GM23338 (cell line): ENCODE measurements around the gene TTLL9. TPM values are rescaled to one million over a fixed set of nuclear protein-coding genes. Genes with fewer than 3 reads are reported as not detected.

Experiments used
- ATAC-seq: fragments of 200-7000 bp; cut with Tn5 transposase; 3 replicates; pipeline ENCODE4 v1.9.1; 2020
- DNase-seq: peaks from one replicate; pipeline ENCODE4 v3.0.0-alpha.2; 2015; ENCODE audit warnings: low spot score
- H2AFZ ChIP-seq: fragments of 200-600 bp; sonication (generic); 2 replicates; pipeline ENCODE4 v1.8.0; 2016; ENCODE audit warnings: antibody characterized with exemption, mild to moderate bottlenecking, moderate library complexity
- H3F3A ChIP-seq: fragments of 200-600 bp; sonication (generic); replicated peaks from 2 replicates; pipeline ENCODE4 v1.8.0; 2017; ENCODE audit warnings: antibody characterized with exemption, mixed run types, low read depth
- H3K27ac ChIP-seq: fragments of 200-600 bp; sonication (generic); 2 replicates; pipeline ENCODE4 v1.6.1; 2016; ENCODE audit warnings: low read depth
- H3K27me3 ChIP-seq: fragments of 200-600 bp; sonication (generic); 2 replicates; pipeline ENCODE4 v1.8.0; 2016; ENCODE audit warnings: mild to moderate bottlenecking, mixed run types, moderate library complexity; ENCODE audit not compliant: insufficient read depth
- H3K36me3 ChIP-seq: fragments of 200-600 bp; sonication (generic); 2 replicates; pipeline ENCODE4 v1.8.0; 2016; ENCODE audit warnings: mild to moderate bottlenecking; ENCODE audit not compliant: insufficient read depth
- H3K4me1 ChIP-seq: fragments of 200-600 bp; sonication (generic); 2 replicates; pipeline ENCODE4 v1.8.0; 2016; ENCODE audit warnings: mild to moderate bottlenecking, moderate library complexity; ENCODE audit not compliant: insufficient read depth
- H3K4me2 ChIP-seq: fragments of 200-600 bp; sonication (generic); 2 replicates; pipeline ENCODE4 v1.7.1; 2017; ENCODE audit warnings: mixed run types
- H3K4me3 ChIP-seq: fragments of 200-600 bp; sonication (generic); 2 replicates; pipeline ENCODE4 v1.6.1; 2016; ENCODE audit warnings: mixed run types
- H3K79me2 ChIP-seq: fragments of 200-600 bp; sonication (generic); replicated peaks from 2 replicates; pipeline ENCODE4 v1.8.0; 2017; ENCODE audit warnings: mild to moderate bottlenecking; ENCODE audit not compliant: insufficient read depth
- H3K9me2 ChIP-seq: fragments of 200-600 bp; sonication (generic); 2 replicates; pipeline ENCODE4 v1.8.0; 2017; ENCODE audit not compliant: insufficient read depth
- H4K20me1 ChIP-seq: fragments of 200-600 bp; sonication (generic); replicated peaks from 2 replicates; pipeline ENCODE4 v1.8.0; 2017; ENCODE audit warnings: mild to moderate bottlenecking; ENCODE audit not compliant: insufficient read depth
- H3K27ac Mint-ChIP-seq: 2 replicates; pipeline ENCODE4 v1.8.0; 2020; ENCODE audit warnings: inconsistent platforms, mild to moderate bottlenecking, moderate library complexity, mixed read lengths
- H3K27me3 Mint-ChIP-seq: 3 replicates; pipeline ENCODE4 v1.8.0; 2022; ENCODE audit warnings: low read depth, mild to moderate bottlenecking, moderate library complexity, mixed read lengths, inconsistent platforms; ENCODE audit not compliant: insufficient read depth, poor library complexity
- H3K36me3 Mint-ChIP-seq: 3 replicates; pipeline ENCODE4 v1.8.0; 2021; ENCODE audit warnings: low read depth, mild to moderate bottlenecking, inconsistent platforms, moderate library complexity, mixed read lengths
- H3K4me1 Mint-ChIP-seq: 3 replicates; pipeline ENCODE4 v1.8.0; 2020; ENCODE audit warnings: mild to moderate bottlenecking, inconsistent platforms, mixed read lengths
- H3K4me3 Mint-ChIP-seq: 3 replicates; pipeline ENCODE4 v1.8.0; 2021; ENCODE audit warnings: moderate library complexity, mild to moderate bottlenecking, inconsistent platforms, mixed read lengths
- H3K9me3 Mint-ChIP-seq: 3 replicates; pipeline ENCODE4 v1.8.0; 2020; ENCODE audit warnings: moderate library complexity, mild to moderate bottlenecking, inconsistent platforms, mixed read lengths
- ETS1 ChIP-seq: IDR thresholded peaks from 2 replicates; pipeline ENCODE4 v1.6.1; 2016; ENCODE audit warnings: antibody characterized with exemption
- JUNB ChIP-seq: IDR thresholded peaks from one replicate; pipeline ENCODE4 v1.6.1; 2016; ENCODE audit warnings: antibody characterized with exemption; ENCODE audit not compliant: unreplicated experiment
- NANOG ChIP-seq: IDR thresholded peaks from 2 replicates; pipeline ENCODE4 v1.6.1; 2016; ENCODE audit warnings: antibody characterized with exemption, borderline replicate concordance
- POLR2AphosphoS5 ChIP-seq: IDR thresholded peaks from 2 replicates; pipeline ENCODE4 v1.6.1; 2016; ENCODE audit warnings: antibody characterized with exemption, low read depth
- STAT1 ChIP-seq: IDR thresholded peaks from one replicate; pipeline ENCODE4 v1.6.1; 2016; ENCODE audit warnings: antibody characterized with exemption; ENCODE audit not compliant: unreplicated experiment
- ZNF114 ChIP-seq: fragments of 250-450 bp; sonication (Bioruptor Pico); IDR thresholded peaks from 2 replicates; pipeline ENCODE4 v1.5.0; 2020; ENCODE audit warnings: mild to moderate bottlenecking, moderate library complexity
- ZNF331 ChIP-seq: fragments of 250-450 bp; sonication (Bioruptor Pico); IDR thresholded peaks from 2 replicates; pipeline ENCODE4 v1.5.0; 2020; ENCODE audit warnings: low read depth, mild to moderate bottlenecking, moderate library complexity
- polyA plus RNA-seq: library from polyadenylated mRNA; unstranded; fragments of >200 nt; fragmentation: Nextera tagmentation; extraction: Ambion mirVana; gene quantifications from 2 replicates; pipeline ENCODE4 v1.2.1, GENCODE V29; 2016
- small RNA-seq: library from RNA; depleted of rRNA; stranded (forward); fragments of <200 nt; gene quantifications from one replicate; pipeline ENCODE3, GENCODE V24; 2014; ENCODE audit warnings: low replicate concordance
- total RNA-seq: library from RNA; depleted of rRNA; stranded (reverse); fragments of >200 nt; shearing (Covaris generic); gene quantifications from 2 replicates; pipeline ENCODE4 v1.2.3, GENCODE V29; 2014; rRNA removed
- TF ChIP-seq, protein P1 (sequence below): IDR thresholded peaks from one replicate; pipeline ENCODE4 v1.6.1; 2018; ENCODE audit warnings: antibody characterized with exemption; ENCODE audit not compliant: unreplicated experiment

Gene TTLL9
- total and polyA plus RNA-seq, 2 experiments from 2014 or later: not detected

GRCh38 chr20:31992086-31992485, 121.7 kb downstream of the TTLL9 start:
- Mint-ChIP-seq H3K27ac (no peak overlapping the region), H3K36me3 (peaks cover 5% of the 10 kb centered on the region; the same call in 1 of the 3 replicates), H3K9me3 (peaks cover 13% of the 10 kb centered on the region), H3K4me3 (no peak overlapping the region), H3K27me3 (peaks cover 32% of the 10 kb centered on the region), H3K4me1 (peaks cover 5% of the 10 kb centered on the region; the same call in 2 of the 3 replicates)
- Histone ChIP-seq H3K36me3 (no peaks in the 10 kb centered on the region), H3K4me2 (no peak overlapping the region), H3K27ac (no peak overlapping the region), H3K27me3 (peaks cover 34% of the 10 kb centered on the region), H2AFZ (no peak overlapping the region), H3K9me2 (no peaks in the 10 kb centered on the region), H3K79me2 (no peaks in the 10 kb centered on the region), H3K4me1 (peaks cover 7% of the 10 kb centered on the region; the same call in 1 of the 2 replicates), H4K20me1 (peaks cover 6% of the 10 kb centered on the region; the same call in 1 of the 2 replicates), H3K4me3 (no peak overlapping the region), H3F3A (0 out of 2 replicates have a peak, but pooled peaks cover 12% of the 10 kb centered on the region)
- DNase-seq: no peak
- no peak for ATAC-seq
- TF ChIP-seq, protein P1, sequence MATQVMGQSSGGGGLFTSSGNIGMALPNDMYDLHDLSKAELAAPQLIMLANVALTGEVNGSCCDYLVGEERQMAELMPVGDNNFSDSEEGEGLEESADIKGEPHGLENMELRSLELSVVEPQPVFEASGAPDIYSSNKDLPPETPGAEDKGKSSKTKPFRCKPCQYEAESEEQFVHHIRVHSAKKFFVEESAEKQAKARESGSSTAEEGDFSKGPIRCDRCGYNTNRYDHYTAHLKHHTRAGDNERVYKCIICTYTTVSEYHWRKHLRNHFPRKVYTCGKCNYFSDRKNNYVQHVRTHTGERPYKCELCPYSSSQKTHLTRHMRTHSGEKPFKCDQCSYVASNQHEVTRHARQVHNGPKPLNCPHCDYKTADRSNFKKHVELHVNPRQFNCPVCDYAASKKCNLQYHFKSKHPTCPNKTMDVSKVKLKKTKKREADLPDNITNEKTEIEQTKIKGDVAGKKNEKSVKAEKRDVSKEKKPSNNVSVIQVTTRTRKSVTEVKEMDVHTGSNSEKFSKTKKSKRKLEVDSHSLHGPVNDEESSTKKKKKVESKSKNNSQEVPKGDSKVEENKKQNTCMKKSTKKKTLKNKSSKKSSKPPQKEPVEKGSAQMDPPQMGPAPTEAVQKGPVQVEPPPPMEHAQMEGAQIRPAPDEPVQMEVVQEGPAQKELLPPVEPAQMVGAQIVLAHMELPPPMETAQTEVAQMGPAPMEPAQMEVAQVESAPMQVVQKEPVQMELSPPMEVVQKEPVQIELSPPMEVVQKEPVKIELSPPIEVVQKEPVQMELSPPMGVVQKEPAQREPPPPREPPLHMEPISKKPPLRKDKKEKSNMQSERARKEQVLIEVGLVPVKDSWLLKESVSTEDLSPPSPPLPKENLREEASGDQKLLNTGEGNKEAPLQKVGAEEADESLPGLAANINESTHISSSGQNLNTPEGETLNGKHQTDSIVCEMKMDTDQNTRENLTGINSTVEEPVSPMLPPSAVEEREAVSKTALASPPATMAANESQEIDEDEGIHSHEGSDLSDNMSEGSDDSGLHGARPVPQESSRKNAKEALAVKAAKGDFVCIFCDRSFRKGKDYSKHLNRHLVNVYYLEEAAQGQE: no peak
- TF ChIP-seq ETS1: no peak
- no peak for TF ChIP-seq POLR2AphosphoS5
- TF ChIP-seq ZNF114: no peak
- no peak for TF ChIP-seq STAT1
- TF ChIP-seq NANOG: no peak
- TF ChIP-seq ZNF331 (CRISPR knock-in tag): no peak
- TF ChIP-seq JUNB: no peak

Small RNAs within 50 kb of the gene (small RNA-seq; reads per million reads assigned to genes)
- not detected for gene RNU1-94P

Other genes starting within 250 kb of the TTLL9 start
- gene COX4I2, start 232.7 kb upstream of the TTLL9 start, total RNA-seq: not detected in 2 replicates
- gene COX4I2, start 232.7 kb upstream of the TTLL9 start, polyA plus RNA-seq: 0.63 and 1.1 TPM in 2 replicates
- gene BCL2L1, start 147.8 kb upstream of the TTLL9 start, total RNA-seq: 108 and 110 TPM in 2 replicates
- gene BCL2L1, start 147.8 kb upstream of the TTLL9 start, polyA plus RNA-seq: 39.9 and 42.4 TPM in 2 replicates
- 148 and 159 TPM in 2 replicates for gene TPX2, start 131.3 kb upstream of the TTLL9 start, total RNA-seq
- gene TPX2, start 131.3 kb upstream of the TTLL9 start, polyA plus RNA-seq: 94.1 and 101 TPM in 2 replicates
- 0.28 TPM in 1 of 2 replicates, not detected in the other for gene MYLK2, start 51.3 kb upstream of the TTLL9 start, total RNA-seq
- gene MYLK2, start 51.3 kb upstream of the TTLL9 start, polyA plus RNA-seq: 0.21 and 0.23 TPM in 2 replicates
- not detected in 2 replicates for gene FOXS1, start 25.0 kb upstream of the TTLL9 start, total RNA-seq
- gene FOXS1, start 25.0 kb upstream of the TTLL9 start, polyA plus RNA-seq: 0.26 TPM in 1 of 2 replicates, not detected in the other
- 2.8 and 5.9 TPM in 2 replicates for gene DUSP15, start 107 bp upstream of the TTLL9 start, total RNA-seq
- gene DUSP15, start 107 bp upstream of the TTLL9 start, polyA plus RNA-seq: 0.61 and 0.99 TPM in 2 replicates
- gene PDRG1, start 81.4 kb downstream of the TTLL9 start, total RNA-seq: 10.5 and 14.8 TPM in 2 replicates
- gene PDRG1, start 81.4 kb downstream of the TTLL9 start, polyA plus RNA-seq: 27.8 and 28.4 TPM in 2 replicates
- gene XKR7, start 97.5 kb downstream of the TTLL9 start, total RNA-seq: 3.0 and 3.9 TPM in 2 replicates
- 0.61 and 0.64 TPM in 2 replicates for gene XKR7, start 97.5 kb downstream of the TTLL9 start, polyA plus RNA-seq
- 9.6 and 13.3 TPM in 2 replicates for gene CCM2L, start 139.8 kb downstream of the TTLL9 start, total RNA-seq
- gene CCM2L, start 139.8 kb downstream of the TTLL9 start, polyA plus RNA-seq: 4.9 and 6.4 TPM in 2 replicates
- 0.97 and 1.2 TPM in 2 replicates for gene HCK, start 181.6 kb downstream of the TTLL9 start, total RNA-seq
- 0.43 TPM in 1 of 2 replicates, not detected in the other for gene HCK, start 181.6 kb downstream of the TTLL9 start, polyA plus RNA-seq
- gene TM9SF4, start 239.1 kb downstream of the TTLL9 start, total RNA-seq: 47.5 and 52.6 TPM in 2 replicates
- 20.3 and 20.4 TPM in 2 replicates for gene TM9SF4, start 239.1 kb downstream of the TTLL9 start, polyA plus RNA-seq